H1 (cell line): ENCODE results near the gene TPBGL.

Source experiments
- CTCF ChIP-seq, 3 experiments: IDR thresholded peaks; 1 replicate in 2 of 3; 2 replicates in 1 of 3; pipeline versions ENCODE4 v1.5.1 to v1.6.1; 2011; ENCODE audit warnings: low read length in 3 of 3, mild to moderate bottlenecking in 3 of 3, inconsistent platforms in 2 of 3, low read depth in 1 of 3, moderate library complexity in 1 of 3; ENCODE audit not compliant: insufficient read depth in 1 of 3; ENCODE audit errors: control extremely low read depth in 1 of 3
- GABPA ChIP-seq: IDR thresholded peaks from 2 replicates; pipeline ENCODE4 v1.6.1; 2011; ENCODE audit warnings: mild to moderate bottlenecking, low read length, moderate library complexity, borderline replicate concordance; ENCODE audit not compliant: insufficient read depth

DNA sequence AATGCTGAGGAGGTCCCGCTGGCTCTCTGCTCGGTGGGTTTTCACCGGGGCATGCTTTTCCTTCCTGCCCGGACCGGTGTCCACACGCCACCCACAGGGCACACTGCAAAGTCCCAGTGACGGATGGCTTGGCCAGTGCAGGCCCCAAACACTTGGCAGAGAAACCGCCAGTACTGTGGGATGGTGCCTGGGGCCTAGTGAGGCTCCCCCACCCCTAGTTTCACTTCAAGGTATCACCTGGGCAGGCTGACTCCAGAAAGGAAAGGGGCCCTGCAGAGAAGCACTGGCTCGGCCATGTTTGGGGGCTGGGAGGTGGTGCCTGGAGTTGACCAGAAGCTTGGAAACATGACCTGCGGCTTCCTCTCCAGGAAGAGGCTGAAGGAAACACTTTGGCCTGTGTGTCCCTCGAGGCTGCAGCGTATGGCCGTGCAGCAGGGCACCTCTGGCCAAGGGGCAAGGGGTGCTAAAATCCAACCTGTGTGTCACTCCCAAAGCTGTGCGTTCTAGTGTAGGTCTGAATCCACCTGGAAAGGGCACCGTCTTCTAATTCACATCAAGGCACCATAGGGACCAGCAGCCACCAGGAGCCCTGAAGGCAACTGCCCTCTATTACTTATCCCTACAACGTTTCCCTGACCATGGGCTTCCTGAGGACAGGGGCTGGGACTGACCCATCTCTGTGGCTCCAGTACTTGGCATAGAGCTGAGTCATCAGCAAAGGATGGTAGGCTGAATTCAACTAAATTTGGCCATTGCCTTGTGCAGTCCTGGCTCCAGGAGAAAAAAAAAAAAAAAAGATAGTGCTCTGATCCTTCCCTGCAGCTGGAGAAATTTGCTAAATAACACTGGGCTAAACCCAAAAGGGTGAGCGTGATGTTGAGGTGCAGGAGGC, 22.6 kb downstream of the TPBGL start:
- TF ChIP-seq CTCF (IDR thresholded peaks at IDR 0.05; ENCODE audit: control extremely low read depth in 1 of 3, insufficient read depth in 1 of 3, low read depth in 1 of 3, low read length in 3 of 3), result no peak
- no peak for TF ChIP-seq GABPA
